SK-N-MC (cell line): ENCODE measurements around the gene LTO1.

Experiments
- FOXP2 ChIP-seq: optimal IDR thresholded peaks from 2 replicates; pipeline ENCODE3; 2011; ENCODE audit warnings: mild to moderate bottlenecking, moderate library complexity; ENCODE audit not compliant: insufficient read depth; ENCODE audit errors: extremely low read length, control extremely low read depth
- POLR2AphosphoS5 ChIP-seq: IDR thresholded peaks from 2 replicates; pipeline ENCODE4 v1.6.1; 2012; ENCODE audit warnings: mild to moderate bottlenecking, low read depth, low read length, borderline replicate concordance

- no peak for TF ChIP-seq FOXP2
- no peak for TF ChIP-seq POLR2AphosphoS5
Measured at GRCh38 chr11:69617220-69617619, 57.9 kb downstream of the LTO1 start.
